SH-SY5Y (cell line): ENCODE measurements around the gene TBC1D22A.

Experiments
- GATA2 ChIP-seq: IDR thresholded peaks from 2 replicates; pipeline ENCODE4 v1.6.1; 2011; ENCODE audit warnings: mild to moderate bottlenecking, low read depth, low read length
- GATA3 ChIP-seq: IDR thresholded peaks from 2 replicates; pipeline ENCODE4 v1.6.1; 2011; ENCODE audit warnings: low read depth, mild to moderate bottlenecking, low read length, moderate library complexity

DNA sequence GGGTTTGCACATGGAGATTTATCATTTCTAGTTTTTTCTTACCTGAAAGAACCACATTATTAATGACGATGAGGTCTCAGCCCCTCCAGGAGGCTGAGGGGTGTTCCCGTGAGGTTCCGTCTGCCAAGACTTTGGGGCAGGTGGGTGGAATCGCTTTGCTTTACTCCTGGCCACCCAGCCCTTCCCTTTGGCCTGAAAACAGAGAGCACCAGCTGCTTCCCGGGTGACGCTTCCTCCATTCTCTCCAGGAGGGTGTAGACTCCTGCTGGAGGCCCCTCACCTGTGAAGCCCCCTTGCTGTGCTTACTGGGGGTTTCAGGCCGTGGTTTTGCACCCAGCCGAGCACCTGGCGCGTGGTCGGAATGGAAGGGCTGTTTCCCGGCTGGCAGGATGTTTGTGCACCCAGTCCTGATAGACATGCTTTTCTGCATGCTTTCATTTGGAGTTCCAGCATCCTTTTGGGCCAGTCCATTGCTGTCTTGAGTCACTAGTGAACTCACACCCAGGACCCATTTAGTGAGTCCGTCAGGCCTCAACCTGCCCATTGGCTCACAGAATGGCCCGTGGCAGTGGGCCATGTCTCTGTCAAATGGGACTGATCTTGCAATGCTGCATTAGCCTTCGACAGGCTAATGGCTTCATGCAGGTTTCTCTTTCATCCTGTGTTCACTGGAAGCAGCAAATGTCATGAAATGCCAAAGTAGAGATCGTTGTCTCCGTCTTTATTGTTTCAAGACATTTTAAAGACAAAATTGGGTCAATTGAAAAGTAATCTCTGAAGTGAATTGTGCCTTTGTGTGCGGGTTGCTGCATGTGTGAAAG, 360.8 kb downstream of the TBC1D22A start:
- TF ChIP-seq GATA2 (no peak), GATA3 (no peak)
